Measurements from ENCODE around the gene RHBDD1. TPM values are rescaled to one million over a fixed set of nuclear protein-coding genes. Genes with fewer than 3 reads are reported as not detected.

The RHBDD1 gene
- total RNA-seq, 1 donor from 2014 or later = 27.7 TPM

GRCh38 chr2:226977775-226978190 is 141.9 kb downstream of the RHBDD1 start:
- H3K27ac Mint-ChIP-seq (ENCODE audit: unreplicated experiment) = no peak overlapping the region
- H3K9me3 Mint-ChIP-seq (ENCODE audit: unreplicated experiment) = no peaks in the 10 kb centered on the region
- H3K36me3 Mint-ChIP-seq (ENCODE audit: unreplicated experiment) = peaks cover 2% of the 10 kb centered on the region
- TF ChIP-seq, protein P1, sequence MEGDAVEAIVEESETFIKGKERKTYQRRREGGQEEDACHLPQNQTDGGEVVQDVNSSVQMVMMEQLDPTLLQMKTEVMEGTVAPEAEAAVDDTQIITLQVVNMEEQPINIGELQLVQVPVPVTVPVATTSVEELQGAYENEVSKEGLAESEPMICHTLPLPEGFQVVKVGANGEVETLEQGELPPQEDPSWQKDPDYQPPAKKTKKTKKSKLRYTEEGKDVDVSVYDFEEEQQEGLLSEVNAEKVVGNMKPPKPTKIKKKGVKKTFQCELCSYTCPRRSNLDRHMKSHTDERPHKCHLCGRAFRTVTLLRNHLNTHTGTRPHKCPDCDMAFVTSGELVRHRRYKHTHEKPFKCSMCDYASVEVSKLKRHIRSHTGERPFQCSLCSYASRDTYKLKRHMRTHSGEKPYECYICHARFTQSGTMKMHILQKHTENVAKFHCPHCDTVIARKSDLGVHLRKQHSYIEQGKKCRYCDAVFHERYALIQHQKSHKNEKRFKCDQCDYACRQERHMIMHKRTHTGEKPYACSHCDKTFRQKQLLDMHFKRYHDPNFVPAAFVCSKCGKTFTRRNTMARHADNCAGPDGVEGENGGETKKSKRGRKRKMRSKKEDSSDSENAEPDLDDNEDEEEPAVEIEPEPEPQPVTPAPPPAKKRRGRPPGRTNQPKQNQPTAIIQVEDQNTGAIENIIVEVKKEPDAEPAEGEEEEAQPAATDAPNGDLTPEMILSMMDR (IDR thresholded peaks at IDR 0.05) = no peak
- H3K4me3 Mint-ChIP-seq (ENCODE audit: unreplicated experiment) = no peak overlapping the region
- peaks cover 15% of the 10 kb centered on the region for H3K4me1 Mint-ChIP-seq (ENCODE audit: unreplicated experiment)
- no peak for DNase-seq (ENCODE audit: extremely low spot score, unreplicated experiment)
- no peaks in the 10 kb centered on the region for H3K27me3 Mint-ChIP-seq (ENCODE audit: unreplicated experiment)

GRCh38 chr2:226978300-226978699 is 142.4 kb downstream of the RHBDD1 start:
- Mint-ChIP-seq H3K9me3 (ENCODE audit: unreplicated experiment) (no peaks in the 10 kb centered on the region), H3K27me3 (ENCODE audit: unreplicated experiment) (no peaks in the 10 kb centered on the region), H3K4me3 (ENCODE audit: unreplicated experiment) (no peak overlapping the region), H3K36me3 (ENCODE audit: unreplicated experiment) (peaks cover 2% of the 10 kb centered on the region), H3K27ac (ENCODE audit: unreplicated experiment) (no peak overlapping the region), H3K4me1 (ENCODE audit: unreplicated experiment) (peaks cover 15% of the 10 kb centered on the region)
- TF ChIP-seq, protein P1 (IDR thresholded peaks at IDR 0.05) = no peak
- no peak for DNase-seq (ENCODE audit: extremely low spot score, unreplicated experiment)

- Mint-ChIP-seq H3K36me3 (ENCODE audit: unreplicated experiment) (peaks cover 2% of the 10 kb centered on the region), H3K4me1 (ENCODE audit: unreplicated experiment) (peaks cover 15% of the 10 kb centered on the region), H3K27me3 (ENCODE audit: unreplicated experiment) (no peaks in the 10 kb centered on the region), H3K27ac (ENCODE audit: unreplicated experiment) (no peak overlapping the region), H3K9me3 (ENCODE audit: unreplicated experiment) (no peaks in the 10 kb centered on the region), H3K4me3 (ENCODE audit: unreplicated experiment) (no peak overlapping the region)
- no peak for DNase-seq (ENCODE audit: extremely low spot score, unreplicated experiment)
- TF ChIP-seq, protein P1 (IDR thresholded peaks at IDR 0.05) = no peak
These were observed 143.2 kb downstream of the RHBDD1 start for GRCh38 chr2:226979004-226979403.

DNA sequence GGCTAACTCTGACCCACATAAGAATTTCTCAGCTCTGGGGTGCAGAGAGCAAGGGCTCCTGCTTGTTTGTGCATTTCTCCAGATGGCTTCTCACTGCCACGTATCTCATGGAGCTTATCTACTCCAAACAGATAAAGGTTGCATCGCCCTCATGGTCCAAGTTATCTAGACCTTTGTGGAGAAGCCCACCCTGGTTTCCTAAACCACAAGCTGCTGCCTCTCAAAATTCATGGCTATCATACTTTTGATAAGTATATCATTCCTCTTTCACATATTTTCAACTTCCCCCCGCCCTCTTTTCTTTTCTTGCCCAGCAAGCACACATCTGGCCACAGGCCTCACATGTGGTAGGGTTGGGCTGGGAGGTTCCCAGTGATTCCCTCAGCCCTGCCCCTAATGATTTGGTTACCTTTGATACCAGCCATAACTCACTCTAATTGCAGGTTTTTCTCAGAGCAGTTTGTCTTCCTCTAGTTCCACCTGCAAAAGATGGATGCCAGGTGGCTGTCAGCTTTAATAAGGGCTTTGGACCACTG is 146.0 kb downstream of the RHBDD1 start:
- Mint-ChIP-seq H3K27me3 (ENCODE audit: unreplicated experiment) (no peaks in the 10 kb centered on the region), H3K4me1 (ENCODE audit: unreplicated experiment) (peaks cover 23% of the 10 kb centered on the region), H3K36me3 (ENCODE audit: unreplicated experiment) (peaks cover 2% of the 10 kb centered on the region), H3K27ac (ENCODE audit: unreplicated experiment) (no peak overlapping the region), H3K9me3 (ENCODE audit: unreplicated experiment) (no peaks in the 10 kb centered on the region), H3K4me3 (ENCODE audit: unreplicated experiment) (no peak overlapping the region)
- DNase-seq (ENCODE audit: extremely low spot score, unreplicated experiment) = no peak
- TF ChIP-seq, protein P1 (IDR thresholded peaks at IDR 0.05) = no peak

GRCh38 chr2:226983895-226984749 is 148.3 kb downstream of the RHBDD1 start:
- no peak overlapping the region for H3K4me3 Mint-ChIP-seq (ENCODE audit: unreplicated experiment)

More at GRCh38 chr2:226983895-226984749, 148.3 kb downstream of the RHBDD1 start:
- Mint-ChIP-seq H3K4me1 (ENCODE audit: unreplicated experiment) (peaks cover 8% of the 10 kb centered on the region), H3K27me3 (ENCODE audit: unreplicated experiment) (no peaks in the 10 kb centered on the region), H3K9me3 (ENCODE audit: unreplicated experiment) (no peaks in the 10 kb centered on the region), H3K27ac (ENCODE audit: unreplicated experiment) (peak overlapping the region; percentile 11), H3K36me3 (ENCODE audit: unreplicated experiment) (peaks cover 2% of the 10 kb centered on the region)
- no peak for DNase-seq (ENCODE audit: extremely low spot score, unreplicated experiment)
- TF ChIP-seq, protein P1 (IDR thresholded peaks at IDR 0.05) = no peak

Measured in osteocyte (in vitro differentiated cells).